OCI-LY1 (cell line): ENCODE measurements around the gene GGN.

Experiments
- EZH2 ChIP-seq: fragments of 200-600 bp; sonication (generic), shearing (Covaris generic); IDR thresholded peaks from 2 replicates; pipeline ENCODE4 v1.8.0; 2017; ENCODE audit warnings: borderline replicate concordance, mixed run types, mild to moderate bottlenecking, antibody characterized with exemption, low read length, moderate library complexity, mixed read lengths
- TF ChIP-seq, protein P1 (sequence below): fragments of 200-600 bp; sonication (generic), shearing (Covaris generic); IDR thresholded peaks from 2 replicates; pipeline ENCODE4 v1.5.1; 2017; ENCODE audit warnings: mild to moderate bottlenecking, antibody characterized with exemption, low read length, moderate library complexity, mixed read lengths

DNA sequence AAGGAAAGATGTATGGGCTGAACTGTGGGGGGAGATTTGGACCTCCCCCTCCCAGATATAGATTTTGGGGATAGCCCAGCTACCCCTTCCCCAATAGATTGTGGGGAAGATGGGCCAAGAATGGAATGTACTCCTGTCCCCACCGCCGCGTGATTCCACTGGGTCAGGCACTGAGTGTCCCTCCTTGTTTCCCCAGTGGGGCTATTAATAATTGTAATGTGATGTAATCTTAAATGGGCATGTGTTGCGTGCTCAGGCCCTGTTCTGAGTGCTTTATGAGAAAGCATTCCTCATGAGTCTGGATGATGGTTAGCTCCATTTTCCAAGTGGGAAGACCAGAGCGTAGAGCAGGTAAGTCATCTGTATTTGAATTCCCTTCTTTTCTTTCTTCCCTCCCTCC lies 12.1 kb downstream of the GGN start:
- TF ChIP-seq, protein P1, sequence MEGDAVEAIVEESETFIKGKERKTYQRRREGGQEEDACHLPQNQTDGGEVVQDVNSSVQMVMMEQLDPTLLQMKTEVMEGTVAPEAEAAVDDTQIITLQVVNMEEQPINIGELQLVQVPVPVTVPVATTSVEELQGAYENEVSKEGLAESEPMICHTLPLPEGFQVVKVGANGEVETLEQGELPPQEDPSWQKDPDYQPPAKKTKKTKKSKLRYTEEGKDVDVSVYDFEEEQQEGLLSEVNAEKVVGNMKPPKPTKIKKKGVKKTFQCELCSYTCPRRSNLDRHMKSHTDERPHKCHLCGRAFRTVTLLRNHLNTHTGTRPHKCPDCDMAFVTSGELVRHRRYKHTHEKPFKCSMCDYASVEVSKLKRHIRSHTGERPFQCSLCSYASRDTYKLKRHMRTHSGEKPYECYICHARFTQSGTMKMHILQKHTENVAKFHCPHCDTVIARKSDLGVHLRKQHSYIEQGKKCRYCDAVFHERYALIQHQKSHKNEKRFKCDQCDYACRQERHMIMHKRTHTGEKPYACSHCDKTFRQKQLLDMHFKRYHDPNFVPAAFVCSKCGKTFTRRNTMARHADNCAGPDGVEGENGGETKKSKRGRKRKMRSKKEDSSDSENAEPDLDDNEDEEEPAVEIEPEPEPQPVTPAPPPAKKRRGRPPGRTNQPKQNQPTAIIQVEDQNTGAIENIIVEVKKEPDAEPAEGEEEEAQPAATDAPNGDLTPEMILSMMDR, result no peak
- no peak for TF ChIP-seq EZH2
